Stimulated activated memory B cell treated with anti-CD40 and anti-IgM and Interleukin-4, amounts not matched to agents 10 μg/mL and 1 μg/mL and 100 μg/mL, for 72 hours (primary cell): ENCODE results near the gene ANO1.

ENCODE experiments used
- ATAC-seq: fragments of 150-1000 bp; cut with Tn5 transposase; 2 replicates; pipeline ENCODE4 v1.10.0; 2021
- H3K27ac Mint-ChIP-seq: one replicate; pipeline ENCODE4 v1.8.0; 2022; ENCODE audit warnings: mild to moderate bottlenecking, mixed read lengths
- H3K27me3 Mint-ChIP-seq: one replicate; pipeline ENCODE4 v1.8.0; 2022; ENCODE audit warnings: mixed read lengths
- H3K36me3 Mint-ChIP-seq: one replicate; pipeline ENCODE4 v1.8.0; 2022; ENCODE audit warnings: mixed read lengths
- H3K4me1 Mint-ChIP-seq: one replicate; pipeline ENCODE4 v1.8.0; 2022; ENCODE audit warnings: mixed read lengths
- H3K4me3 Mint-ChIP-seq: one replicate; pipeline ENCODE4 v1.8.0; 2022; ENCODE audit warnings: mild to moderate bottlenecking, moderate library complexity, mixed read lengths
- H3K9me3 Mint-ChIP-seq: one replicate; pipeline ENCODE4 v1.8.0; 2022; ENCODE audit warnings: mixed read lengths

Gene ANO1

DNA sequence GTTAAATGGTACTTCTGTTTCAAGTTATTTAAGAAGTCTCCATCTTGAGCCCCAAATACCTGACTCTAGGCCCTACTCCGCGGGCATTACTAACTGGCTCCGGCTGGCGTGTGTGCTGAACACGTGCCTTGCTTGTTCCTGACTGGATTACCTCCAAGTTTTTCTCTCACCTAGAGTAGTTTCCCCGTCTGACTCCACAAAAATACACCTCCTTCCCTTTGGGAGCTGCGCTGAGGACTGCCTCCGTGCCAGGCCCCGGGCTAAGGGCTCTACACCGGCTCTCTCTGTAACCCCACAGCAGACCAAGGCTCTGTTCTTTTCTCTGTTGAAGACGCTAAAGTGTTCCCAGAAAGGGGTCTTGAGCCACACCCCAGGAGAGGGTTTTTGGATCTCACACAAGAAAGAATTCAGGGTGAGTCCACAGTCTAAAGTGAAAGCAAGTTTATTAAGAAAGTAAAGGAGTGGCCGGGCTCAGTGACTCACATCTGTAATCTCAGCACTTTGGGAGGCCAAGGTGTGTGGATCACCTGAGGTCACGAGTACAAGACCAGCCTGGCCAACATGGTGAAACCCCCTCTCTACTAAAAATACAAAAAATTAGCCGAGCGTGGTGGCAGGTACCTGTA is 61.8 kb downstream of the ANO1 start:
- Mint-ChIP-seq H3K9me3 (no peaks in the 10 kb centered on the region), H3K4me3 (no peak overlapping the region), H3K27me3 (peaks cover 53% of the 10 kb centered on the region), H3K4me1 (no peaks in the 10 kb centered on the region), H3K27ac (no peak overlapping the region), H3K36me3 (no peaks in the 10 kb centered on the region)
- no peak for ATAC-seq

DNA sequence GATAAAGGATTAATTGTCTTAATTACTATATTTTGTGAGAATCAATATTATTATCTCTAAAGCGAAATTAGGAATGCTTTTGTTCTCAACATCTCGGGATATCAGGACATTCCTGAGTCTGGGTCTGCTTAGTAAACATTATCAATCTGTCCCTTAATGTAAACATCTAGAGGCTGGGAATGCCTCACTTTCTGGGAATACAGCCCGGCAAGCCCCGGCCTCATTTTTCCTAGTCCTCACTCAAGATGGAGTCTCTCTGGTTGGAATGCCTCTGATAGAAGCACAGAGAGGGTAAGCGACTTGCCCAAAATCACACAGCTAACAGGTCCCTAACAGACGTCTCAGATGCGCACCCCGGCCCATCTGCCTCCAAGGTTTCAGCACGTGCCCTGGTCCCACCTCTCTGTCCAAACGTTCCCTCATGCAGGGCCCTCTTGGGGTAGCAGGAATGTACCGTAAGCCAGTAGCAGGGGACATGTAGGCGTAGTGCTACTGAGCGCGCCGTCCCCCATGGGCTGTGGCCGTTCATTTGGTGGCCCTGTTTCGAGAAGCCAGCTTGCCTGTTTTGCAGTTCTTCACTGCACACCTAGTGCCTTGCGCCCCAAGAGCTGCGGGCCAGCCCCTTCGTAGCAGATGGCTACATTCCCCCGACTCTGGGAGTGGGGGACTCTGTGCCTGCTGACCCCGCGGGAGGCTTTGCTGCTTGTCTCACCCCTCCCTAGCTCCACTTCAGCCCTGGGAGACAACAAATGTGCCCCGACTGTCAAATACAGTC is 62.8 kb downstream of the ANO1 start:
- Mint-ChIP-seq H3K4me1 (no peaks in the 10 kb centered on the region), H3K27me3 (peaks cover 55% of the 10 kb centered on the region), H3K4me3 (no peak overlapping the region), H3K36me3 (no peaks in the 10 kb centered on the region), H3K9me3 (no peaks in the 10 kb centered on the region), H3K27ac (no peak overlapping the region)
- ATAC-seq: no peak

DNA sequence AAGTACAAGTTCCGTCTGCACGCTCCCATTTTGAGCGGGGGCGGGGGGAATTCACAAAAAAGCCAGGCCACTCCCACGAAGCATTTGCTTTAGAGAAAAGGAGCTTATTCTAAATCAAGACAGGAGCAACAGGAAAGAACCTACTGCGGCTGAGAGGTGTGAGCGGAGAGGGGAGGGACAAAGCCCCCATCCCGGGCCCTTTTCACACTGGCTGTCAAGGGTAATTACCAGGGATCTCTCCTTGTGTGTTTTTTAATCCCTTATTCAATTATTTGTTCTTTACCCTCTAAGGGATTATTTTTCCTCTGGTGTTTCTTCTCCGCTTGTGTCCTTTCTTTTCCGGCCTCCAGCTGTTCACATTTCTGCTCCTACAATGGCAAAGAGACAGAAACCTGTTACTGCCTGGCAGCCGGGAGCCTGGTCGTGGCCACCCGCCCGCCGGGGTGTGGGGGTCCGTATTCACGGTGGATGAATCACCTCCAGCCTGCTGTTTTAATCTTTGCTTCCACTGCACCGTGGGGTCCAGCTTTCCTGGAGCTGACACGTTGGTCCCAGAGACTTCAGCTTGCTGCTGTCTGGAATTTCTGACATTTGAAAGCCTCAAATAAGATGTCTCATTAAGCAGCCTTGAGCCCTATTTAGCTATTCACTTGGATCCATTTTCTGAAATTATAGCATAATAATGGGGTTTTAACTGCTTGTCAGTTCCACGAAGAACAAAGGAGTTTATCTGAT is 63.5 kb downstream of the ANO1 start:
- Mint-ChIP-seq H3K4me1 (no peaks in the 10 kb centered on the region), H3K27ac (no peak overlapping the region), H3K9me3 (no peaks in the 10 kb centered on the region), H3K36me3 (no peaks in the 10 kb centered on the region), H3K27me3 (peaks cover 55% of the 10 kb centered on the region), H3K4me3 (no peak overlapping the region)
- ATAC-seq: no peak

DNA sequence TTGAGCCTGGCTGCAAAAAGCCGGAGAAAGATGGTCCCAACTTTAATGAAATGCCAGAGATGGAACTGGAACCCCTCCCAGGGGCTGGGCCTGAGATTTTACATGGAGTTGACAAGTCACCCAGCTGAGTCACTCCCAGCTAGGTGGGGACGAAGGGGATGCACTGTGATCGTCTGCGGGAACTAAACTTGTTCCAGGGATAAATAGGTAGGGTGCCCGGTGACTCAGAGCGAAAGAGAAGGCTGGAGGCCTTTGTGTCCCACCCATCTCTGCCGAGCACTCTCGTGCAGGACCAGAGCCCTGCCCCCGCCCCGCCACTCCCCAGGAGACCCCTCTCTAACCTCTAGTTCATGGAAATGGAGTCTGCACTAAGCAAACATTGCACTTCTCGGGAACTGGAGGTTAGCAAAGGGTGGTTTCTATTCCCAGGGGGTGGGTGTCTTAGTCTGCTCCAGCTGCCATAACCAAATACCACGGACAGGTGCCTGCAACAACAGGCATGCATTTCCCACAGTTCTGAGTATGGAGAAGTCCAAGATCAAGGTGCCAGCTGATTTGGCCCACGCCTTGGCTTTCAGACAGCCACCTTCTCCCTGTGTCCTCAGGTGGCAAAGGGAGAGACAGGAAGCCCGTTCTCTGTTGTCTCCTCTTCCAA is 64.2 kb downstream of the ANO1 start:
- no peaks in the 10 kb centered on the region for H3K9me3 Mint-ChIP-seq
- no peaks in the 10 kb centered on the region for H3K4me1 Mint-ChIP-seq
- H3K4me3 Mint-ChIP-seq: no peak overlapping the region
- H3K27ac Mint-ChIP-seq: no peak overlapping the region
- no peaks in the 10 kb centered on the region for H3K36me3 Mint-ChIP-seq
- no peak for ATAC-seq
- peaks cover 55% of the 10 kb centered on the region for H3K27me3 Mint-ChIP-seq

DNA sequence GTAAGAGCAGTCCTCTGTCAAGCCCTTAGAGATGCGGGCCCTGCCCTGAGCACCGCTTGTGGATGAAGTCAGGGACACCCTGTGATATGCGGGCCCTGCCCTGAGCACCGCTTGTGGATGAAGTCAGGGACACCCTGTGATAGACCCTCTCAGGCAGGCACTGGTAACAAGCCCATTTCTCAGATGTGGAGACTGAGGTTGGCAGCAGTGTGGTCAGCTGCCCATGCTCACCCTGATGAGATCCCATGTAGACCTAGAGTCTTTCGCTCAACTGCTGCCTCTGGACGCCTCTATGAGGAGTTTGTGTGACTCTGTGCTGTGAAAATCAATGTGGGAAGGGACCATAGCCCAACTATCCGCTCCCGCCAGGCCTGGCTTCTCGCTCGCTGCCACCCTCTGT is 66.1 kb downstream of the ANO1 start:
- no peaks in the 10 kb centered on the region for H3K9me3 Mint-ChIP-seq
- no peak overlapping the region for H3K4me3 Mint-ChIP-seq
- H3K27me3 Mint-ChIP-seq: peaks cover 53% of the 10 kb centered on the region
- no peaks in the 10 kb centered on the region for H3K4me1 Mint-ChIP-seq
- no peak overlapping the region for H3K27ac Mint-ChIP-seq
- no peak for ATAC-seq
- H3K36me3 Mint-ChIP-seq: no peaks in the 10 kb centered on the region

DNA sequence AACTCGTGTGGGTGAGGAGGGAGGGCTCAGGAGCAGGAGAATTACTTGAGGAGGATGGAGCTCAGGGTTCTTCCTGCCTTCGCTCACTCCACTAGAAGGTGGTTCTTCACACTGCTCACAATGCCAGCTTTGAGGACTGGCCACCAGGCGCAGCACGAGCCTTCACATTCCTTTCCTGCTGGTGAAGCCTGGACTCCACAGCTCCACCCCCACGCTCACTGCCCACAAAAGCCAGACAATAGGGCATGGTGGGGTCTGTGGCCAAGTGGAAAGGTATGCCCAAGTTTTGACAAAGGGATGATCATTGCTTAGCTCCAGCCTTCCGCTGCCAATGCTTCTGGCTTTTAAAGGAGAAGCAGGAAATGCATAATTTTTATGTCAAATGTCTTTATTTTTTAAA is 67.0 kb downstream of the ANO1 start:
- Mint-ChIP-seq H3K9me3 (no peaks in the 10 kb centered on the region), H3K36me3 (no peaks in the 10 kb centered on the region), H3K4me1 (no peaks in the 10 kb centered on the region), H3K27me3 (peaks cover 45% of the 10 kb centered on the region), H3K27ac (no peak overlapping the region), H3K4me3 (no peak overlapping the region)
- ATAC-seq: no peak

DNA sequence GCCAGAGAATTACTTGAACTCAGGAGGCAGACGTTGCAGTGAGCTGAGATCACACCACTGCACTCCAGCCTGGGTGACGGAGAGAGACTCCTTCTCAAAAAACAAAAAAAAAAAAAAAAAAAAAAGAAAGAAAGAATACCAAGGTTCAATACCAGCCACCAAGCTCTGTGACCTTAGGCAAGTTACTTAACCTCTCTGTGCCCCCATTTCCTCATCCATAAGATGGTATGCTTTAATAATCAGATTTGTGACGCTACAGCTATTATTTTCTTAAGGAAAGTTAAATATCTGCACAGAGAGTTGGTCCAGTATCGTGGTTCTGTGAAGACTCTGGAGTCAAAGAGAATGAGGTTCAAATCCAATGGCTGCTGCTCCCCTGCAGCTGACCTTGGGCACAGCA is 67.7 kb downstream of the ANO1 start:
- ATAC-seq: no peak
- Mint-ChIP-seq H3K27me3 (peaks cover 38% of the 10 kb centered on the region), H3K4me1 (no peaks in the 10 kb centered on the region), H3K9me3 (no peaks in the 10 kb centered on the region), H3K27ac (no peak overlapping the region), H3K36me3 (no peaks in the 10 kb centered on the region), H3K4me3 (no peak overlapping the region)

DNA sequence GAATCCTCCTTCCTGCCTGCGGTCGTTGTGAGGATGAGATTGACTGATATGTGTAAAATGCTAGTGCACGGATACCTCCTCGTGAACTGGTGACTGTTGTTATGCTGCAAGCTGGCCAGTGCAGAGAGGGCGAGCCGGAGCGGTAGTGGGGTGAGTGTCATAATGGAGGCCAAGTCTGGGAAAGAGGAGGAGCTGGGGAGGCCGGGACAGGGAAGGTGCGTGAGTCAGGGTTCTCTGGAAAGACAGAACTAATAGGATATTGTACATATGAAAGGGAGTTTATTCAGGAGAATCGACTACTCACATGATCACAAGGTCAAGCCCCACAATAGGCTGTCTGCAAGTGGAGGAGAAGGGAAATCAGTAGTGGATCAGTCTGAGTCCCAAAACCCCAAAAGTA is 68.2 kb downstream of the ANO1 start:
- no peak for ATAC-seq
- Mint-ChIP-seq H3K27ac (no peak overlapping the region), H3K27me3 (peaks cover 38% of the 10 kb centered on the region)

DNA sequence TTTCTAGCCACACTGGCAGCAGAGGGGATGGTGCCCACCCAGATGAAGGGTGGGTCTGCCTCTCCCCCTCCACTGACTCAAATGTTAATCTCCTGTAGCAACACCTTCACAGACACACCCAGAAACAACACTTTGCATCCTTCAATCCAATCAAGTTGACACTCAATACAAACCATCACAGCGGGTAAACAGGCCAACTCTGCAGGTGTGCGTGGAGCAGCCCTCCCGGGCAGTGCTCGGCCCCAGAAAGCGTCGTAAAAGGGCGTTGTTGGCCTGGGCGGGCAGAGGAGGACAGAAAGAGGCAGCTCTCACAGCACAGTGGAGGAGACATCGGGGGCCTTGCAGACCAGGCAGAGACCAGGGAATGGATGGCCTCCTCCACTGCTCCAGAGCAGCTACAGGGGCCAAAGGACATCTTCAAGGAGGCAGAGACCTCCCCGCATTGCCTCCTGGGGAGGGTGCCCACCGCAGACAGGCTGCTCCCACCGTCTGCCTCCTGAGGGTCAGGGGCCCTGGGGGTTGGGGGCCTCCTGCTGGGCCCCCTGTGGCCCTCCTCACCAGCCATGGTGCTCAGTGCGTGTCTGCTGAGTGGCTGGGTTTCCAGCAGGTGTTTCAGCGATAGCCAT is 68.9 kb downstream of the ANO1 start:
- Mint-ChIP-seq H3K9me3 (no peaks in the 10 kb centered on the region), H3K36me3 (no peaks in the 10 kb centered on the region), H3K4me3 (no peak overlapping the region), H3K27ac (no peak overlapping the region), H3K4me1 (no peaks in the 10 kb centered on the region), H3K27me3 (peaks cover 34% of the 10 kb centered on the region)
- no peak for ATAC-seq

More for the DNA sequence above, 68.2 kb downstream of the ANO1 start:
- no peak overlapping the region for H3K4me3 Mint-ChIP-seq
- H3K36me3 Mint-ChIP-seq: no peaks in the 10 kb centered on the region
- no peaks in the 10 kb centered on the region for H3K4me1 Mint-ChIP-seq
- H3K9me3 Mint-ChIP-seq: no peaks in the 10 kb centered on the region

DNA sequence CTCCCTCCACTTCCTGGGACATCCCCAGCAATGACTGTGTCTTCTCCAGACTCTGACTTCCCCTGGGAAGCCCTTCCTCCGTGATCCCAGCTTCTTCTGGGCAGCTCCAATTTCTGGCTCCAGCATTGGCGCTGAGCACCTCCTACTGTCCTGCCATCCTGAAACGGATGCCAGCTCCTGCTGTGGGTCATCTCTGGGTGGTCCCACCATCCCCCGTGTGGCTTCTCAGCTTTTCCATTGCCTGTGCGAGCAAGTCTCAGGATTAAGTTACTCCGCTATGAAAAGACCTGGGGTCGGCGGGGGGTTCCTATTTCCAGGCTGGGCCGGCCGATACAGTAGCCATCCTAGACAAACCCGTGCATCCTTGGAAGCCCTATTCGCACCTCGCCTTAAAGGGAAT is 69.6 kb downstream of the ANO1 start:
- peaks cover 28% of the 10 kb centered on the region for H3K27me3 Mint-ChIP-seq

DNA sequence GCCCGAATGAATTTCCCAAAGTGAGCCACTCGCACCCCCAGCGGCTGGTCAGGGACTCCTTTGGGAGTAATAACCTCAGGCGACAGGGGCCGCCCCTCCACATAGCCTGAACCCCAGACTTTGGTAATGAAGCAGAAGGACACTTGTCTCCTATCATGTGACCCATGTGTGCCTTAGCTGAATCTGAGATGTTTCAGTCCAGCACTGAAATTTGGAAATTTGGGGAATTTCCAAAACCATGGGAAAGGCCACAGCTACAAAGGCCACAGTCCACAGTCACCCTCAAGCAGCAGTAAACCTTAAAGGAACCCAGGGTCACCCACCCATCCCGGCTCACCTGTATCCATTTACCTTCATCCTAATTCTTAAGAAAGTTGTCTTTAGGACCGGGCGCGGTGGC is 73.6 kb downstream of the ANO1 start:
- Mint-ChIP-seq H3K27me3 (peaks cover 9% of the 10 kb centered on the region), H3K27ac (no peak overlapping the region), H3K4me3 (no peak overlapping the region), H3K4me1 (no peaks in the 10 kb centered on the region), H3K36me3 (no peaks in the 10 kb centered on the region), H3K9me3 (no peaks in the 10 kb centered on the region)
- ATAC-seq: no peak

More for the DNA sequence above, 69.6 kb downstream of the ANO1 start:
- H3K4me1 Mint-ChIP-seq: no peaks in the 10 kb centered on the region
- H3K27ac Mint-ChIP-seq: no peak overlapping the region
- H3K36me3 Mint-ChIP-seq: no peaks in the 10 kb centered on the region
- H3K4me3 Mint-ChIP-seq: no peak overlapping the region
- ATAC-seq: no peak
- H3K9me3 Mint-ChIP-seq: no peaks in the 10 kb centered on the region

DNA sequence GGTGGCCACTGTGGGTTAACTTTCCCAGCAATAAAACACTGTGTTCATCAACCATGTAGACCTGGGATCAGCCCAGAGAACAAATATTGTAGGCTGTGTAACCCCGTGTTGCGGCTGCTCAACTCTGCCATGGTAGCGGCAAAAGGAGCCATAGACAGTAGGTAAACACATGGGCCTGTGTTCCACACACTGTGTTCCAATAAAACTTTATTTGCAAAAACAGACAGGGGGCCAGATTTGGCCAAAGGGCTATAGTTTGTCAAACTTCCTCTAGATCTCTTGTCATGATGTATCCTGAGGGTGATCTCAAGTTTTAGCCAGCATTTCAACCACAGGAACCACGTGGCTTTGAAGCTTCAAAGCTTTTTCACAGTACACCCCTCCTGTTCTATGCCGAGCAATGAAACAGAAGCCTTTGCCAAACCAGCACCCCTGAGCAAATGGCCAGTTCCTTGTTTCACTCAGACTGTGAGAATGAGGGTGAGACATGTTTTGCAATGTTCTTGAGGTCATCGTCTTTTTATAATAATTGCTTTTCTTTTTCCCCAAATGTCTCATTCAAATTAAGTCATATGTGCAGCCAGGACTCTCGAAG is 75.1 kb downstream of the ANO1 start:
- H3K4me1 Mint-ChIP-seq: no peaks in the 10 kb centered on the region
- H3K27me3 Mint-ChIP-seq: peaks cover 11% of the 10 kb centered on the region
- ATAC-seq: no peak
- H3K4me3 Mint-ChIP-seq: no peak overlapping the region
- no peak overlapping the region for H3K27ac Mint-ChIP-seq
- no peaks in the 10 kb centered on the region for H3K9me3 Mint-ChIP-seq
- no peaks in the 10 kb centered on the region for H3K36me3 Mint-ChIP-seq

DNA sequence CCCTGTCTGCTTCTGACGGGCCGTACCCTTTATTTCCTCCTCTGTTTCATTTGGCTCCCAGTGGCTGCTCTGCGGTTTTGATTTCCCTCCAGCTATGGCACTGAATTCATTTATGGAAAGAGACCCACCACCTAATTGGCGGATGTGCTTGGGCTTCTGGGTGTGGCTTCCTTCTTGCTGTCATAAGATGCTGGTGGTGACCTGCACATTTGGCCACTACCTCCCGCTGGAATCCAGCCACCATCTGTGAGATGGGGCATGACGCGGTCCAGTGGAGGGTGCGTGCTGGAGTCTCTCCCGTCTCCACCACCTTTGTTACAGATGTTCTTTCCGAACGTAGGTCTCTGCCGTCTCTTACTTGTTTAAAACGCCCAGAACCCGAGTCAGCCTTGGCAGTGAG is 77.3 kb downstream of the ANO1 start:
- H3K4me3 Mint-ChIP-seq: no peak overlapping the region
- no peak for ATAC-seq

DNA sequence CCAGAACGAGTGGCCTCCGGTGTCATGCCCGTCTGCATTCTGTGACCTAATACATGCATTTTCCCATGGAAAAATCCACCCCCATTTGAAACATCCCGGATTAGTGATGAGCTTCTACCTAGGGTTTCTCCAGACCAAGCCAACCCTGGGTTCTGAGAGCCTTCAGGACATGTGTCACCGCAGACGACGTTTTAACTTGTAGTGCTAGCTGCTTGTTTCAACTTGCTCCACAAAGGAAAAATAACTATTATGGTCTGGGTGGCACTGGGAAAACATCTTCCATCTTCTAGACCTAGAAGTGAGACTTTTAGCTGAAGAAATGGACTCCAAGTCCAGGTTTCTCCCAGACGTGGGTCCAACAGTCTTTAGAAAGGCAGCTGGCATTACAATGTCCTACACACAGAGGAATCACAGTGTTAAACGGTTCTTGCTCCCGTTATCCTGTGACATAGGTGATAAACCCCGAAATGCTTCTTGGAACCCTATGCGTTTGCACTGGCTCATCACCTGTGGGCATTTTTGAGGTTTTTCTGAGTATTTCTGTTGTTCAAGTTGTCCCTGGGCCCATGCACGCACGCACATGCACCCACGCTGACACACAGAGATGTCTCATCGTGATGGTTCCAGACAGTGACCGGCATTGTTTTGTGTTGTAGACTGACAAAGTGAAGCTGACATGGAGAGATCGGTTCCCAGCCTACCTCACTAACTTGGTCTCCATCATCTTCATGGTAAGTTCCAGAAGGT is 78.3 kb downstream of the ANO1 start:
- no peaks in the 10 kb centered on the region for H3K4me1 Mint-ChIP-seq
- H3K36me3 Mint-ChIP-seq: no peaks in the 10 kb centered on the region
- H3K27me3 Mint-ChIP-seq: peaks cover 18% of the 10 kb centered on the region
- no peak overlapping the region for H3K4me3 Mint-ChIP-seq
- no peak overlapping the region for H3K27ac Mint-ChIP-seq
- no peak for ATAC-seq
- no peaks in the 10 kb centered on the region for H3K9me3 Mint-ChIP-seq

More for the DNA sequence above, 77.3 kb downstream of the ANO1 start:
- Mint-ChIP-seq H3K27ac (no peak overlapping the region), H3K27me3 (peaks cover 26% of the 10 kb centered on the region), H3K9me3 (no peaks in the 10 kb centered on the region), H3K4me1 (no peaks in the 10 kb centered on the region), H3K36me3 (no peaks in the 10 kb centered on the region)
